Mucosa of descending colon (tissue), 3 donors: ENCODE measurements around the gene TMTC1. TPM values are rescaled to one million over a fixed set of nuclear protein-coding genes. Genes with fewer than 3 reads are reported as not detected.

Experiments
- ATAC-seq: fragments of 200-7000 bp; cut with Tn5 transposase; one replicate; pipeline ENCODE4 v1.9.1; 2020; ENCODE audit warnings: mild to moderate bottlenecking, moderate library complexity
- DNase-seq, 3 donors: peaks; one replicate each; pipeline ENCODE4 v3.0.0-alpha.2; 2020
- H3K36me3 ChIP-seq: fragments of 200-600 bp; one replicate; pipeline ENCODE4 v1.8.0; 2021; ENCODE audit warnings: low read depth, mild to moderate bottlenecking
- H3K4me1 ChIP-seq: fragments of 200-600 bp; one replicate; pipeline ENCODE4 v1.8.0; 2021; ENCODE audit warnings: low read depth, mild to moderate bottlenecking
- H3K4me3 ChIP-seq: fragments of 200-600 bp; one replicate; pipeline ENCODE4 v1.8.0; 2021; ENCODE audit warnings: mild to moderate bottlenecking
- H3K9me3 ChIP-seq: fragments of 200-600 bp; one replicate; pipeline ENCODE4 v1.8.0; 2021; ENCODE audit warnings: mild to moderate bottlenecking
- CTCF ChIP-seq: fragments of 200-600 bp; IDR thresholded peaks from one replicate; pipeline ENCODE4 v1.8.0; 2022; ENCODE audit warnings: antibody characterized with exemption, mild to moderate bottlenecking
- intact Hi-C, 2 donors: fragments of 100-400 bp; cut with DNase I in 1 of 2; cut with micrococcal nuclease in 1 of 2; formaldehyde crosslinking; loops; one replicate each; pipeline versions ENCODE4 v1.11.0 to v1.11.1; 2022; cut with DNase I, micrococcal nuclease
- total RNA-seq, 3 donors: library from RNA; stranded (reverse); fragmentation: NEBNext Ultra II Directional in 2 of 3; extraction: Animal tissue kit (Norgen Biotek cat#: 25700) in 2 of 3; gene quantifications; one replicate each; pipeline versions ENCODE4 v1.2.1 to v1.2.4, GENCODE V29; 2021 to 2023
- donor health status: DM: no; HTN: no; CAD: no; lungs with moderate emphysema.
- donor health status: DM: no; HTN: no; CAD: no.
- donor health status: DM: no; HTN: yes; CAD: no.

TMTC1 gene
- total RNA-seq, 3 donors from 2014 or later = 2.5 to 49.1 (median 10.5) TPM

DNA sequence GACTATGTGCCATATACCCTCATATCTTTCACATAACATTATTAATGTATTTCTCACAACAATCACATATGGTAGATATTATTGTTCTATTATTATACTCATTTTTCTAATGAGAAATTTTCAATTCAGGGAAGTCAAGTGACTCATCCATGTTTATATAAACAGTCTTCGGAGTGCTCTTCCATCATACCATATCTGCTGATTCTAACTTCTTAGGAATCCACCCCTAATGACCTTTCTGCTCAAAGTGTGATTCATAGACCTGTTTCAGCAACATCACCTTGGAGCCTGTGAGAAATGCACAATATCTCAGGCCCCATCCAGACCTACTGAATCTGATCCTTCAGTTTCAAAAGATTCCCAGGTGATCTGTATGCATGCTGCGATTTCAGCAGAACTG is 246.4 kb downstream of the TMTC1 start:
- TF ChIP-seq CTCF = no peak
- H3K4me1 ChIP-seq = no peaks in the 10 kb centered on the region
- no peaks in the 10 kb centered on the region for H3K9me3 ChIP-seq
- intact Hi-C loops = no loop called here
- DNase-seq (no peak), ATAC-seq (no peak)
- no peaks in the 10 kb centered on the region for H3K36me3 ChIP-seq
- no peak overlapping the region for H3K4me3 ChIP-seq

- Histone ChIP-seq H3K4me3 (no peak overlapping the region), H3K9me3 (no peaks in the 10 kb centered on the region), H3K4me1 (no peaks in the 10 kb centered on the region), H3K36me3 (no peaks in the 10 kb centered on the region)
- intact Hi-C loops = no loop called here
- no peak for ATAC-seq
- no peak for DNase-seq
- no peak for TF ChIP-seq CTCF
These were observed 248.8 kb downstream of the TMTC1 start for GRCh38 chr12:29534935-29535334.

DNA sequence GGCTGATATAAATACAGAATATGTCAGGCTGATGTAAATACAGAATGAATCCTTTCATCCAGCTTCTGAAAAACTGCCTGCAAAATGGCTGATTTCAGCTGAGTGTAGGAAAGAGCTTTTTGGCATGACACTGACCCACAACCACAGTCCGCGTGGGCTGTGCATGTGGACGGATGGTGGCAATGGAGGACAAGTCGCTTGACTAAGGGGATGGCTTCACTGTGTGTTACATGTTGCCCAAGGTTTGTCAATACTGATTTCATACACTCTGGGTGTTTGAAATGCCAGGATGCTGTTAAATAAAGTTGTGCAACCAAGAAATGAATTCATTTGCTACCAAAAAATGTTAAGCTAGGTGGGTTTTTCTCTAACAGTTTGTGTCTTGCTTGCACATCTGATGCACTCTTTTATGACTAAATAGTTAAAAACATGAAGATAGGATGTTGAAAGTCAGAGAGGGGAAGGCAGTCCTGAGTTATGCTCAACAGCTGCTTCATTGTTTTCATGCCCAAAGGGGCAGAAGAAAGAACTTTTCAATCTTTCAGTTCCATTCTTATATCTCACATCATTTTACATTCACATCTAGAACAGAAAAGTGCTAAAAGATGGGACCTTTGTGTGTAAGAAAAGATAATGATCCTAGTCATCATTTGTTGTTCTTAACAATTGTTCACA is 249.8 kb downstream of the TMTC1 start:
- intact Hi-C loops = no loop called here
- Histone ChIP-seq H3K36me3 (no peaks in the 10 kb centered on the region), H3K4me3 (no peak overlapping the region), H3K4me1 (no peaks in the 10 kb centered on the region), H3K9me3 (no peaks in the 10 kb centered on the region)
- DNase-seq = no peak
- ATAC-seq = no peak
- no peak for TF ChIP-seq CTCF

DNA sequence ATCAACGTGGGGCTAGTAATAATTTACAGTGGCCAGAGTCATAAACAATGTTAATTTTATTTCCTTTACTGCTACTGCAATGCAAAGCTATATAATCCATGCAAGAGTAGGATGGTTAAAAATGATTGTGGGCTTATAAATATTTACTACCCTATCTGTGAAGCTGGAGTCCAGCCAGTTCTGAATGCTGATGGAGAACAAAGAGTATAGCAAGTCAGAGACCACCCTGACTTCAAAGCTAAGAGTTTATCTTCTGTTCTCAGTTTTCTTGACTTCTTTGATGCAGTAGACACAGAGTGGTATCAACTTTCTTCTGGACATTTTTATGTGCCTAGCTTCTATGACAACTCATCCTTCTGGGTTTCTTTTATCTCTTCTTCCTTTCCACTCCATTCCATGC is 252.3 kb downstream of the TMTC1 start:
- Histone ChIP-seq H3K9me3 (no peaks in the 10 kb centered on the region), H3K36me3 (no peaks in the 10 kb centered on the region), H3K4me3 (no peak overlapping the region), H3K4me1 (no peaks in the 10 kb centered on the region)
- no peak for TF ChIP-seq CTCF
- DNase-seq = no peak
- intact Hi-C loops = no loop called here
- no peak for ATAC-seq

DNA sequence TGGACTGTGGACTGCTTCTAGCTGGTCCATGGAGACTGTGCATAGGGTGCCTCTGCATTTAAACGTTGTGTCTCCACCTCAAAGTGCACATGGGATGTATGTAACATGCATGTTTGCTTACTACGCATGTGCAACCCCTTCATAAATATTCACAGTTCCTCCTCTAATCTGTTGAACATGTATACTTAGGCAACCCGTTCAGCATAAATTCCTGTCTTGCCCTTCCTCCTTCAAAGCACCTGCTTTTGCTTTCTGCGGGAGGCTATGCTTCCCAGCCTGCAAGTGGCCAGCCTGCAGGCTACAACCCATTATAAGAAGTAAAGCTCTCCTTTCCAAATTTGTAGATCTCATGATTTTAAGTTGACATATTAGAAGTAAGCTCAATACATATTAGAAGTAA is 253.3 kb downstream of the TMTC1 start:
- intact Hi-C loops = no loop called here
- Histone ChIP-seq H3K4me3 (no peak overlapping the region), H3K36me3 (no peaks in the 10 kb centered on the region), H3K4me1 (no peaks in the 10 kb centered on the region), H3K9me3 (no peaks in the 10 kb centered on the region)
- no peak for ATAC-seq
- no peak for DNase-seq
- no peak for TF ChIP-seq CTCF

- intact Hi-C loops = no loop called here
- ATAC-seq (no peak), DNase-seq (no peak)
- Histone ChIP-seq H3K4me1 (no peaks in the 10 kb centered on the region), H3K36me3 (no peaks in the 10 kb centered on the region), H3K4me3 (no peak overlapping the region), H3K9me3 (no peaks in the 10 kb centered on the region)
- TF ChIP-seq CTCF = no peak
These were observed 255.6 kb downstream of the TMTC1 start for GRCh38 chr12:29528161-29528560.
